OCI-LY1 (cell line): Measurements from ENCODE around the gene DEAF1.

Experiments
- EZH2 ChIP-seq: fragments of 200-600 bp; sonication (generic), shearing (Covaris generic); IDR thresholded peaks from 2 replicates; pipeline ENCODE4 v1.8.0; 2017; ENCODE audit warnings: borderline replicate concordance, mixed run types, mild to moderate bottlenecking, antibody characterized with exemption, low read length, moderate library complexity, mixed read lengths
- TF ChIP-seq, protein P1 (sequence below): fragments of 200-600 bp; sonication (generic), shearing (Covaris generic); IDR thresholded peaks from 2 replicates; pipeline ENCODE4 v1.5.1; 2017; ENCODE audit warnings: mild to moderate bottlenecking, antibody characterized with exemption, low read length, moderate library complexity, mixed read lengths

DNA sequence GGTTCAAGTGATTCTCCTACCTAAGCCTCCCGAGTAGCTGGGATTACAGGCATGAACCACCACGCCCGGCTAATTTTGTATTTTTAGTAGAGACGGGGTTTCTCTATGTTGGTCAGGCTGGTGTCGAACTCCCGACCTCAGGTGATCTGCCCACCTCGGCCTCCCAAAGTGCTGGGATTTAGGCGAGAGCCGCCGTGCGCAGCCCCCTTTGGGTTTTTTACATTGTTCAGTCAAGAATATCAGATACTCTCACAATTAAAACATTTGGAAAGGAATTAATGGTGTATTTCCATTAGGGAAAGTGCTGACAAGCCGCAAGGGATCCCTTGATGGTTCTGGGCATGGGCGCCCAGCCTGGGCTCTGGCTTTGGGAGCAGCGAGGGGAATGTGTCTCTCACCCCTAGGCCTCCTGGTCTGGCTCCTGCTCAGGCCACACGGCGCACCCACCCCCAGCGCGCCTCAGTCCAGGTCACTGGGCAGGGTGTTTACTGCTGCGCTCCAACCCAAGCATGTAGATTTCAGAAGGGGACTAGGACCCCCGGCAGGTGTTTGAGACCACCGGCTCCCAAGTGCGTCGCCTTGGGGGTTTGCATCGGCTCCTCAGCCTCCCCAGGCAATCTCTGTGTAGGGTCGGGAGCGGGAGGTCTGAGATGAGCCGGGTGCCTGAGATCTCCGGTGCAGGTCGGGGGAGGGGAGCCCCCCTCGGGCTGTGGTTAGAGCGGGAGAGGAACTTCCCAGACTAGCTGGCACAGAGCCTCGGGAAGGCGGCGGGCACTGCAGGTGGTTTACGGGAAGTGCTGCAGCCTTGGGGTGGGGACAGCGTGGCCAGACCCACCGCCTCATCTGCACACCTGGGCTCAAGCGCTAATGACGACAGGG, 78.5 kb downstream of the DEAF1 start:
- TF ChIP-seq, protein P1, sequence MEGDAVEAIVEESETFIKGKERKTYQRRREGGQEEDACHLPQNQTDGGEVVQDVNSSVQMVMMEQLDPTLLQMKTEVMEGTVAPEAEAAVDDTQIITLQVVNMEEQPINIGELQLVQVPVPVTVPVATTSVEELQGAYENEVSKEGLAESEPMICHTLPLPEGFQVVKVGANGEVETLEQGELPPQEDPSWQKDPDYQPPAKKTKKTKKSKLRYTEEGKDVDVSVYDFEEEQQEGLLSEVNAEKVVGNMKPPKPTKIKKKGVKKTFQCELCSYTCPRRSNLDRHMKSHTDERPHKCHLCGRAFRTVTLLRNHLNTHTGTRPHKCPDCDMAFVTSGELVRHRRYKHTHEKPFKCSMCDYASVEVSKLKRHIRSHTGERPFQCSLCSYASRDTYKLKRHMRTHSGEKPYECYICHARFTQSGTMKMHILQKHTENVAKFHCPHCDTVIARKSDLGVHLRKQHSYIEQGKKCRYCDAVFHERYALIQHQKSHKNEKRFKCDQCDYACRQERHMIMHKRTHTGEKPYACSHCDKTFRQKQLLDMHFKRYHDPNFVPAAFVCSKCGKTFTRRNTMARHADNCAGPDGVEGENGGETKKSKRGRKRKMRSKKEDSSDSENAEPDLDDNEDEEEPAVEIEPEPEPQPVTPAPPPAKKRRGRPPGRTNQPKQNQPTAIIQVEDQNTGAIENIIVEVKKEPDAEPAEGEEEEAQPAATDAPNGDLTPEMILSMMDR, result no peak
- TF ChIP-seq EZH2, result no peak
